C4-2B (cell line): ENCODE results near the gene GALNT14.

Experiments
- H3K27ac ChIP-seq: fragments of 450-650 bp; 2 replicates; pipeline ENCODE4 v1.5.1; 2017
- ZFX ChIP-seq: fragments of 450-650 bp; IDR thresholded peaks from 2 replicates; pipeline ENCODE4 v1.6.1; 2017
- TF ChIP-seq, protein P1 (sequence below): fragments of 450-650 bp; conservative IDR thresholded peaks from 2 replicates; pipeline ENCODE4 v1.5.1; 2017; ENCODE audit warnings: mild to moderate bottlenecking

Gene GALNT14

DNA sequence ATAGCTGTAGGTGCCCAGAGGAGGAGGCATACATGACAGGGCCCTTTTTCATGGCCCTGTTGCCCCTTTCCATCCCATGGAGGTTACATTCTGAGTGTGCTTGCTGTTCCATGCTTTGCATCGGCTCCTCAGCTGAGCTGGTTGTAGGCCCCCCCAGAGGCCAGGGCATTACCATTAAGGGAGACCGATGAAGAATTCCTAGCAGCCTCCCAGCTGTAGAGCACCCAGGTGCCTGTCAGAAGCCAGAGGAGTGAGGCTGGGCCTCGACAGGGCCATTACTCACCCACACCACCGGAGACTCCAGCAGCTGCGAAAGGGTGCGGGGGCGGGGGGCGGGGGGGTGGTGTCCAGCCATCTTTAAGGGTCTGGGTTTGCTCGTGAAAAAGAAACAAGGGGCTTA is 72.2 kb downstream of the GALNT14 start:
- H3K27ac ChIP-seq, result no peak overlapping the region
- TF ChIP-seq, protein P1, sequence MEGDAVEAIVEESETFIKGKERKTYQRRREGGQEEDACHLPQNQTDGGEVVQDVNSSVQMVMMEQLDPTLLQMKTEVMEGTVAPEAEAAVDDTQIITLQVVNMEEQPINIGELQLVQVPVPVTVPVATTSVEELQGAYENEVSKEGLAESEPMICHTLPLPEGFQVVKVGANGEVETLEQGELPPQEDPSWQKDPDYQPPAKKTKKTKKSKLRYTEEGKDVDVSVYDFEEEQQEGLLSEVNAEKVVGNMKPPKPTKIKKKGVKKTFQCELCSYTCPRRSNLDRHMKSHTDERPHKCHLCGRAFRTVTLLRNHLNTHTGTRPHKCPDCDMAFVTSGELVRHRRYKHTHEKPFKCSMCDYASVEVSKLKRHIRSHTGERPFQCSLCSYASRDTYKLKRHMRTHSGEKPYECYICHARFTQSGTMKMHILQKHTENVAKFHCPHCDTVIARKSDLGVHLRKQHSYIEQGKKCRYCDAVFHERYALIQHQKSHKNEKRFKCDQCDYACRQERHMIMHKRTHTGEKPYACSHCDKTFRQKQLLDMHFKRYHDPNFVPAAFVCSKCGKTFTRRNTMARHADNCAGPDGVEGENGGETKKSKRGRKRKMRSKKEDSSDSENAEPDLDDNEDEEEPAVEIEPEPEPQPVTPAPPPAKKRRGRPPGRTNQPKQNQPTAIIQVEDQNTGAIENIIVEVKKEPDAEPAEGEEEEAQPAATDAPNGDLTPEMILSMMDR, result no peak
- TF ChIP-seq ZFX, result no peak

DNA sequence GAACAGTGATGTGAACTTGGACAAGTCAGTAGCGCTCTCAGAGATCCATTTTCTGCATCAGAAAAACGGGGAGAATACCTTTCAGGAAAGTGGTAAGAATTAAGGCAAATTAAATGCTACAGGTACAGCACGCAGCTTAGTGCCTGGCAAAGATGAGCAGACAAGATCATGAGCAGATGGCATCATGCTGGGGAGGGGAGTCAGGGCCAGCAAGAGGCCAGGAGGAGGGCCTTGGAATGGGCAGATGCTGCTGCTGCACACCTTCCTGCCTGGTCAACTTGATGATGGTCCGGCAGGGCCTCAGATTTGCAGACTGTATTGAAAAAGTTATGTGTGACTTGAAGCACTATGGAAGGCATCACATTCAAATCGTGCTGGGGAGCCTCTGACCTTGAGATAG is 72.9 kb downstream of the GALNT14 start:
- H3K27ac ChIP-seq, result no peak overlapping the region
- TF ChIP-seq, protein P1, result no peak
- TF ChIP-seq ZFX, result no peak

DNA sequence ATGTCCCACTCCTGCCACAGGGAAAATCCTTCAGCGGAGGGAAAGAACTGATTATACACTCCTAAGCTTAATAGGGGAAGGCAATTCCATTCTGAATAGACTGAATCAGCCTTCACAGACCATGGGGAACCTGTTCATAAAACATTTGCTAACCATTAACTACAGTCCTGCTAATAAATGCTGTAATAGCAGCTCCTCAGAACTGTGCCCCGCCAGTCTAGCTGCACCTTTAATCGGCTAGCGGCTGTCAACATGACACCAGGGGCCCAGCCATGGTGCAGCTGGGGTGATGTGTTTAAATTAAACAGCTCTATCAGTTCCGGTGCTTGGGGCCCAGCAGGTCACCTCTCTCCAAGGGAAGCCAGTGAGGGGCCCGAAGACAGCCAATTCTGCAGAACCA is 77.8 kb downstream of the GALNT14 start:
- TF ChIP-seq, protein P1, result no peak
- no peak for TF ChIP-seq ZFX
- no peak overlapping the region for H3K27ac ChIP-seq

DNA sequence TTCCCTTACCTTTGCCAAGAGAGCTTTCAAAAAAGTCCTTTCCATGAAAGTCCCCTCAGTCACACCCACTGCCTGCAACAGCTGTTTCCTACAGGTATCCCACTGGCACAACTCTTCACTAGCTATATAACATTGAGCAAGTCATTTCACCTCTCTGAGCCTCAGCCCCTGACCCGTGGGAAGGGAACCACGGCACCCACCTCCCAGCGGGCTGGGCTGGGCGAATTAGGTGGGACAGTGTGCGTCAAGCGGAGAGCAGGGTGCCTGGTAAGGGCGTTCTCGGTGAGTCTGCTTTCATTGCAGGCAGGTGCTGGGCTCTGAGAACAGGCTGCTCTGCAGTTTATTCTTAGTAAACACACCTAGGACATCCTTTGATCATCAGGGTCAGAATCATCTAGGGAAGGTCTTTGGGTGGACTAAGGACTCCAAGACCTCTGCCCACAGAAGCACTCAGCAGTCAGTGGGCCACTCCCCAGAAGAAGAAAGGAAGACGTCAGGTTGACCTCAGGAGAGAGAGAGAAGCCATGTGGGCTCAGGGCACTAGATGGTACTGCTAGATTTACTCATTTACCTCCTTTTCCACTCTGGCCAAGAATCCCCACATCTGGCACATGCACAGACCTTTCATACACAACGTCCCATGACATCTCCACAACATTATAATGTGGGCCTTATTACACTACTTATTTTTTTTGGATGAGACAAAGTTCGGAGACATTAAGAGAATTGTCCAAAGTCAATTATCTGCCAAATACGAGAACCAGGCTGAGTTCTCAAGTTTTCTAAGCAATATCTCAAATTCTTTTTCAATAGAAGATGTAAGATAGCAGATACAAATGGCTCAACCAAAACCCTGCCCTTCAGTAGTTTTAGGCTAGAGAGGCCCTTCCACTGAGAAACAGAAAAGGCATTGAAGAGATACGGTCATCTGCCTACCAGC is 79.9 kb downstream of the GALNT14 start:
- TF ChIP-seq ZFX, result no peak
- TF ChIP-seq, protein P1, result no peak
- H3K27ac ChIP-seq, result no peak overlapping the region

DNA sequence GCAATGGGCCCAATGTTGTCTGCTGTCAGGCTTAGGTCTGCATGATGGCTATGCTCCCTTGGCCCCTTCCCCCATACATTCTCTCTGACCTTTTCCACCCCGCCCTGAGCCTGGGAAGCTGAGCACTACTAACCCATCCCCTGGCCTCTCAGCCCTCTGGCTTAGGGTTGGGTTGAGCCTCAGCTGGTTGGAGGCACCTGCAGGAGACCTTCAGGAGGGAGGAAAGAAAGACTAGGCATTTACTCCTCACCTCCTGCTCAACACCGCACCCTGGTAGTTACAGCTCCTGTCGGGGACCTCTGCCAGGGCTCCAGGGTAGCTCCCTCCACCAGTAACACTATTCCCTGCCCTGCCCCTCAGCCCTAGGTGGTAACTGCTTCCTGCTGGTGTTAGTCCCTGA is 80.5 kb downstream of the GALNT14 start:
- no peak overlapping the region for H3K27ac ChIP-seq
- no peak for TF ChIP-seq ZFX
- TF ChIP-seq, protein P1, result no peak

DNA sequence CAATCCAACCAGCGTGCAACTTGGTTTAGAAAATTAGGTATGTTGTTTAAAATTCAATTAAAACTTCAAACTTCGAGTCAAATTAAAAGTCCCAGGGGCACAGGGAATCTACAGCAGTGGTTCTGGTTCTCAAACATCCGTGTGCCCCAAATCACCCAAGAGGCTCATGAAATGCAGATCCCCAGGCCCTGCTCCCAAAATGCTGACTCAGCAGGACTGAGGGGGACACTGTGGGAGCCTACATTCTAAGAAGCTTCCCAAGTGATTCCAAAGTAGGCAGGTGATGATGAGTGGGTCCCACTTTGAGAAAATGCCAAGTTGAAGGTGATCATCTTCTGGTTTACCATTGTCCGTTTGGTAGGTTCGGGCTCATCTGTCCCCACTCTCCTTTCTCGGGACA is 82.3 kb downstream of the GALNT14 start:
- H3K27ac ChIP-seq, result no peak overlapping the region
- TF ChIP-seq ZFX, result no peak
- TF ChIP-seq, protein P1, result no peak

DNA sequence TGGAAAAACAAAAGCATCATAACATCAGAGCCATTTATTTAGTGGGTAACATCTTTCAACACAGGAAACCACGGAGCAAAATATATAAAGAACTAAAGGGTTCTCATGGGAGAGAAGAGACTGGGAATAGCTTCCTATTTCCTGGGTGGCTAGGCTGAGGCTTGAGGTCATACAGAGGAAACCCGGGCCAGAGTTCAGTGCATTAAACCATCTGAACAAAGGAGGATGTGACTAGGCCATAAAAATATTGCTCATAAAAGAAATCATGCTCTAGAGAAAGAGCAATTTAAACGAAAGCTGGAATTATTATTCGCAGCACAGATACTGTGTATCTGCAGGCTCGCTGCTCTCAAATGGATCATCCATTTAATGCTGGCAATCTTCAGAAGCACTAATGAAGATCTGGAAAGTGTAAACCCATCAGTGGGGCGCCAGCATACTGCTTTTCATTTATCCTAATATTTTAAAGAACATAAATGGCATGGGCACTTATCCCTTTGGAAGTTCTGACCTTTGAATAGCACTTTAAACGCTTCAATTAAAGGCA is 83.3 kb downstream of the GALNT14 start:
- H3K27ac ChIP-seq, result no peak overlapping the region
- no peak for TF ChIP-seq ZFX
- TF ChIP-seq, protein P1, result no peak
